GM12892 (cell line): Measurements from ENCODE around the gene CDK7.
"Not testable (repeated sequence)": the region's sequence is repeated elsewhere in the genome, so short reads cannot be mapped to it uniquely, and the experiment has no call there.

Experiments used
- DNase-seq: peaks from one replicate; pipeline ENCODE4 v3.0.0; 2011; ENCODE audit not compliant: insufficient read length
- FAIRE-seq: peaks from 2 replicates; lab custom pipeline; 2011; peaks lifted over from hg19 to GRCh38; lab: Jason Lieb, UNC
- POLR2A ChIP-seq: IDR thresholded peaks from 2 replicates; pipeline ENCODE4 v1.6.1; 2011; ENCODE audit warnings: low read depth, low read length, control low read depth
- POLR2AphosphoS5 ChIP-seq: IDR thresholded peaks from 2 replicates; pipeline ENCODE4 v1.6.1; 2011; ENCODE audit warnings: low read depth, low read length, control low read depth
- TAF1 ChIP-seq: IDR thresholded peaks from 2 replicates; pipeline ENCODE4 v1.6.1; 2011; ENCODE audit warnings: low read depth, mild to moderate bottlenecking, control low read depth, low read length, borderline replicate concordance

CDK7 gene

GRCh38 chr5:69238760-69239251, 4.1 kb downstream of the CDK7 start:
- no peak for DNase-seq
- TF ChIP-seq POLR2AphosphoS5 (no peak), TAF1 (no peak)
- no peak for FAIRE-seq

- FAIRE-seq, result no peak
- no peak for DNase-seq
- TF ChIP-seq TAF1, result no peak
- no peak for TF ChIP-seq POLR2A
- no peak for TF ChIP-seq POLR2AphosphoS5
These were observed 7.7 kb downstream of the CDK7 start for GRCh38 chr5:69242215-69242927.

GRCh38 chr5:69245031-69245430, 10.3 kb downstream of the CDK7 start:
- no peak for DNase-seq
- no peak for TF ChIP-seq POLR2AphosphoS5
- TF ChIP-seq POLR2A, result no peak
- TF ChIP-seq TAF1, result no peak
- FAIRE-seq, result no peak

DNA sequence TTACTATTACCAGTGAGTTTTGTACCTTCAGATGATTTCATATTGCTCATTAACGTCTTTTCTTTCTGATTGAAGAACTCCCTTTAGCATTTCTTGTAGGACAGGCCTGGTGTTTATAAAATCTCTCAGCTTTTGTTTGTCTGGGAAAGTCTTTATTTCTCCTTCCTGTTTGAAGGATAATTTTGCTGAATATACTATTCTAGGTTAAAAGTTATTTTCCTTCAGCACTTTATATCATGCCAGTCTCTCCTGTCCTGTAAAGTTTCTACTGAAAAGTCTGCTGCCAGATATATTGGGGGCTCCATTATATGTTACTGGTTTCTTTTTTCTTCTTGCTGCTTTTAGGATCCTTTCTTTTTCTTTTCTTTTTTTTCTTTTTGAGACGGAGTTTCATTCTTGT, 13.3 kb downstream of the CDK7 start:
- DNase-seq (no peak), FAIRE-seq (no peak)
- TF ChIP-seq POLR2AphosphoS5 (no peak), TAF1 (no peak), POLR2A (no peak)

- DNase-seq (no peak), FAIRE-seq (no peak)
- TF ChIP-seq POLR2A (no peak), POLR2AphosphoS5 (no peak), TAF1 (no peak)
These were observed 15.9 kb downstream of the CDK7 start for GRCh38 chr5:69250593-69250992.

DNA sequence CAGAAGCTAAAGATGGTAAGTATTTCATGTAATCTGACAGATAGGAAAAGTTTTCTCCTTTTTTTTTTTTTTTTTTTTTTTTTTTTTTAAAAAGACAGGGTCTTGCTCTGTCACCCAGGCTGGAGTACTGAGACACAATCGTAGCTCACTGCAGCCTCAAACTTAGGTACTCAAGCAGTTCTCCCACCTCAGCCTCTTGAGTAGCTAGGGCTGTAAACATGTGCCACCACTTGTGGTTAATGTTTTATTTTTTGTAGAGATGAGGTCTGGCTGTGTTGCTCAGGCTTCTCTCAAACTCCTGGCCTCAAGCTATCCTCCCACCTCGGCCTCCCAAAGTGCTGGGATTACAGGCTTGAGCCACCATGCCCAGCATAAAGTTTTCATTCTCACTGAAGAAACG, 17.8 kb downstream of the CDK7 start:
- TF ChIP-seq POLR2A (no peak), POLR2AphosphoS5 (no peak), TAF1 (no peak)
- no peak for FAIRE-seq
- no peak for DNase-seq

DNA sequence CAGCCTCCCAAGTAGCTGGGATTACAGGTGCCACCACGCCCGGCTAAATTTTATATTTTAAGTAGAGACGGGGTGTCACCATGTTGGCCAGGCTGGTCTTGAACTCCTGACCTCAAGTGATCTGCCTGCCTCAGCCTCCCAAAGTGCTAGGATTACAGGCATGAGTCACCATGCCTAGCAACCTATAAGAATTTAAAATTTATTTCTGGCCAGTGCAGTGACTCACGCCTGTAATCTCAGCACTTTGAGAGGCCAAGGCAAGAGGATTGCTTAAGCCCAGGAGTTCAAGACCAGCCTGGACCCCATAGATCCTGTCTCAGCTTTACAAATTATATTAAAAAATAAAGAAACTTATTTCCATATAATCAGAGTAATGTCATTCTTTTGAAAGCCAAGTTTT, 21.3 kb downstream of the CDK7 start:
- DNase-seq, FAIRE-seq: not testable (repeated sequence)

- DNase-seq, result no peak
- TF ChIP-seq POLR2A (no peak), POLR2AphosphoS5 (no peak), TAF1 (no peak)
- FAIRE-seq, result no peak
These were observed 22.9 kb downstream of the CDK7 start for GRCh38 chr5:69257577-69257976.

DNA sequence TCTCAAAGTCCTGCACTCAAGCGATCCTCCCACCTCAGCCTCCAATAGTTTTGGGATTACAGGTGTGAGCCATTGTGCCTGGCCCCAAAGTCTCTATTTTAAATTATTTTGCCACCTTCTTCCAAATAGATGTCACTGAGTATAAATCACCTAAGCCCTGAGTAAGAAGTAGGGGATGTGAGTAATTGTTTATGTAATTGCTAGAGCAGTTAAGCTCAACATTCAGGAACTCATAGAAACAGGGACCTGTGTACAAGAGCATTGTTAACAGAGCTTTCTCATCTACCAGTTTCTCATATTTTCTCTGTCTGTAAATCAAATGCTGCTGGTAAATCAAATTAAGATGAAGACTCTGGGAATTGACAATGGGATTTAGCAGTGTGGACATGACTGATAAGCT, 26.3 kb downstream of the CDK7 start:
- DNase-seq, result no peak
- no peak for FAIRE-seq
- no peak for TF ChIP-seq TAF1
- no peak for TF ChIP-seq POLR2AphosphoS5
- no peak for TF ChIP-seq POLR2A

- FAIRE-seq, result no peak
- DNase-seq, result no peak
- TF ChIP-seq TAF1 (no peak), POLR2A (no peak), POLR2AphosphoS5 (no peak)
These were observed 31.2 kb downstream of the CDK7 start for GRCh38 chr5:69265931-69266330.

DNA sequence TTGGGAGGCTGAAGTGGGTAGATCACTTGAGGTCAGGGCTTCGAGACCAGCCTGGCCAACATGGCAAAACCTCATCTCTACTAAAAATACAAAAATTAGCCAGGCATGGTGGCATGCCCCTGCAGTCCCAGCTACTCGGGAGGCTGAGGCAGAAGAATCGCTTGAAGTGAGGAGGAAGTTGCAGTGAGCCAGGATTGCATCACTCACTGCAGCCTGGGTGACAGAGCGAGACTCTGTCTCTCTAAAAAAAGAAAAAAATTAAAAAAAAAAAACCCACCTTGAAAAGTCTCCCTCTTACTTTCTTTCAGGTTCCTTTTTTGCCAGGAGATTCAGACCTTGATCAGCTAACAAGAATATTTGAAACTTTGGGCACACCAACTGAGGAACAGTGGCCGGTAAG, 34.2 kb downstream of the CDK7 start:
- no peak for TF ChIP-seq POLR2AphosphoS5
- no peak for TF ChIP-seq TAF1
- no peak for TF ChIP-seq POLR2A
- DNase-seq (no peak), FAIRE-seq (no peak)

DNA sequence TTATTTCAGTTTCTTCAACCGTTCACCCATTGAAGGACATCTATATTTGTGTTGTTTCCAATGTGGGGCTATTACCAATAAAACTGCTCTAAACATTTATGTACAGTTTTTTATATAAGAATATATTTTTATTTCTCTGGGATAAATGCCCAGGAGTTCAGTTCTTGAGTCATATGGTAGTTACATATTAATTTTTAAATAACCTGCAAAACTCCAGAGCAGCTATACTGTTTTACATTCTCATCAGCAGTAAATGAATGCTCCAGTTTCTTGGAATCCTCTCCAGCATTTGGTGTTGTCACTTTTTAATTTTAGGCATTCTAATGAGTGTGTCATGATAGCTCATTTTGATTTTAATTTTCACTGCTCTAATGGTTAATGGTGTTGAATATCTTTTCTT, 36.2 kb downstream of the CDK7 start:
- FAIRE-seq, result no peak
- no peak for TF ChIP-seq POLR2AphosphoS5
- no peak for TF ChIP-seq POLR2A
- no peak for TF ChIP-seq TAF1
- no peak for DNase-seq
